Upper lobe of left lung (tissue), 4 donors: Measurements from ENCODE around the gene NRXN2.

Source experiments
- CTCF ChIP-seq, 6 experiments: fragments of 450-650 bp in 4 of 6; fragments of 200-600 bp in 2 of 6; sonication (generic) in 2 of 6; IDR thresholded peaks; one replicate each; pipeline ENCODE4 v1.5.1; 2016 to 2019; ENCODE audit warnings: antibody characterized with exemption in 6 of 6
- POLR2A ChIP-seq, 4 donors: fragments of 450-650 bp; IDR thresholded peaks; one replicate each; pipeline ENCODE4 v1.5.1; 2016 to 2017; ENCODE audit warnings: antibody characterized with exemption in 4 of 4, mild to moderate bottlenecking in 2 of 4

GRCh38 chr11:64703048-64703447, 19.9 kb downstream of the NRXN2 start:
- no peak for TF ChIP-seq CTCF (IDR thresholded peaks at IDR 0.05)
- TF ChIP-seq POLR2A (IDR thresholded peaks at IDR 0.05): no peak
